Measurements from ENCODE around the gene ERV3-1. TPM values are rescaled to one million over a fixed set of nuclear protein-coding genes. Genes with fewer than 3 reads are reported as not detected.

Gene ERV3-1
- total and polyA plus RNA-seq, 9 of the 15 experiments (the other 6 are each of a cell fraction or from before 2014, with no cell fraction given): 10.2 to 30.0 (median 22.0) TPM

- TF ChIP-seq ZBTB33 (CRISPR knock-in tag; IDR thresholded peaks at IDR 0.05) (no peak), MXI1 (IDR thresholded peaks at IDR 0.05; ENCODE audit: low read depth, low read length) (no peak), DEAF1 (CRISPR knock-in tag; IDR thresholded peaks at IDR 0.05) (peak; percentile 60; the same call in 1 of the 2 replicates), REST (IDR thresholded peaks at IDR 0.05; ENCODE audit: borderline replicate concordance) (peak; percentile 79), REST (CRISPR knock-in tag; IDR thresholded peaks at IDR 0.05; ENCODE audit: low read depth) (no peak), ZNF239 (CRISPR knock-in tag; IDR thresholded peaks at IDR 0.05) (no peak), NR2C2 (CRISPR knock-in tag; IDR thresholded peaks at IDR 0.05) (no peak), NR2C2 (tag; IDR thresholded peaks at IDR 0.05) (no peak), ARID3A (IDR thresholded peaks at IDR 0.05; ENCODE audit: borderline replicate concordance, low read depth, low read length) (0 out of 2 replicates have a peak, but pooled peaks have one; percentile 34), CREB1 (IDR thresholded peaks at IDR 0.05) (no peak), CREB1 (CRISPR knock-in tag; IDR thresholded peaks at IDR 0.05) (no peak), E2F4 (CRISPR knock-in tag; IDR thresholded peaks at IDR 0.05; ENCODE audit: low read depth) (no peak), RFX1 (IDR thresholded peaks at IDR 0.05) (no peak)
These were observed 55.1 kb downstream of the ERV3-1 start (continued) for GRCh38 chr7:64951250-64951848.

All from K562 (cell line).